ENCODE data around the gene ZNF639. TPM values are rescaled to one million over a fixed set of nuclear protein-coding genes. Genes with fewer than 3 reads are reported as not detected.

Gene ZNF639
- total RNA-seq, 1 experiment from 2014 or later = 44.1 TPM

GRCh38 chr3:179321668-179322285, 1.1 kb upstream of the ZNF639 start:
- Histone ChIP-seq H4K8ac (replicated peaks; ENCODE audit: insufficient read length, low read depth, low read length) (no peak overlapping the region), H3K79me2 (ENCODE audit: insufficient read depth, low read length) (peaks cover 11% of the 10 kb centered on the region; the same call in 1 of the 2 replicates), H3K9me3 (ENCODE audit: control insufficient read depth, low read depth, low read length) (no peaks in the 10 kb centered on the region), H2BK5ac (ENCODE audit: insufficient read length, low read length) (no peak overlapping the region), H2BK12ac (ENCODE audit: insufficient read length, low read depth, low read length) (no peak overlapping the region), H2BK120ac (ENCODE audit: low read depth, low read length, poor library complexity, severe bottlenecking) (no peak overlapping the region), H3K27ac (ENCODE audit: insufficient read length, low read depth, low read length) (no peak overlapping the region), H2BK20ac (ENCODE audit: low read depth, low read length, poor library complexity, severe bottlenecking) (no peak overlapping the region), H3K4me1 (ENCODE audit: insufficient read depth, low read length) (no peaks in the 10 kb centered on the region), H3T11ph (ENCODE audit: low read length) (no peak overlapping the region), H2AK5ac (ENCODE audit: insufficient read length, low read length) (no peak overlapping the region), H3K79me1 (ENCODE audit: insufficient read depth, low read depth, low read length, poor library complexity, severe bottlenecking) (no peaks in the 10 kb centered on the region), H3K27me3 (ENCODE audit: insufficient read depth, low read length) (no peaks in the 10 kb centered on the region), H3K4me2 (ENCODE audit: insufficient read depth, insufficient read length, low read length) (peak overlapping the region; percentile 76), H2BK15ac (ENCODE audit: low read depth, low read length) (no peak overlapping the region), H3K4ac (ENCODE audit: low read depth, low read length) (no peak overlapping the region), H3K23me2 (ENCODE audit: insufficient read length, low read depth, low read length, poor library complexity, severe bottlenecking) (peaks cover 5% of the 10 kb centered on the region), H4K20me1 (ENCODE audit: control insufficient read depth, insufficient read depth, insufficient read length) (no peaks in the 10 kb centered on the region), H2AFZ (ENCODE audit: low read length) (peak overlapping the region; percentile 70), H3K9ac (ENCODE audit: extremely low read depth, insufficient read length, low read length) (no peak overlapping the region), H3K14ac (ENCODE audit: insufficient read depth, low read length) (no peak overlapping the region), H4K91ac (ENCODE audit: insufficient read length, low read depth, low read length) (no peak overlapping the region), H3K56ac (ENCODE audit: insufficient read length, low read depth, low read length) (no peak overlapping the region), H3K18ac (ENCODE audit: insufficient read length, low read depth, low read length) (no peak overlapping the region), H4K5ac (ENCODE audit: insufficient read length, low read depth, low read length) (no peak overlapping the region), H3K23ac (ENCODE audit: insufficient read length, low read depth, low read length) (no peak overlapping the region)
- peaks cover 2 to 11% (median 9%) of the 10 kb centered on the region in 3 experiments; a peak in 6 of 7 replicates for H3K36me3 Mint-ChIP-seq (ENCODE audit: insufficient read depth in 1 of 3, low read depth in 3 of 3)
- H3K4me1 Mint-ChIP-seq = peaks cover 20 to 24% of the 10 kb centered on the region in 2 experiments
- H3K27ac Mint-ChIP-seq = peak overlapping the region in 1 of 3 experiments; percentile 85; a peak in 1 of 7 replicates
- H3K27me3 Mint-ChIP-seq (ENCODE audit: low read depth) = peaks cover 13% of the 10 kb centered on the region
- peak; percentile 69 for TF ChIP-seq CTCF (conservative IDR thresholded peaks at IDR 0.05)
- H3K4me3 Mint-ChIP-seq = peak overlapping the region; percentile 70 to 80
- no CpG with 5 or more reads among the region's 10 CpGs for WGBS (ENCODE audit: extremely low coverage, insufficient read length, low lambda C conversion rate)
- no peak for DNase-seq
- no peaks in the 10 kb centered on the region for H3K9me3 Mint-ChIP-seq
